IPS-18a (cell line): ENCODE data around the gene MICAL3.

Experiments used
- H3K27ac ChIP-seq: one replicate; pipeline ENCODE4 v1.5.1; 2013; ENCODE audit warnings: low read length
- H3K27me3 ChIP-seq: one replicate; pipeline ENCODE4 v1.6.1; 2013; ENCODE audit warnings: mild to moderate bottlenecking, low read length; ENCODE audit not compliant: control insufficient read depth, insufficient read depth
- H3K36me3 ChIP-seq: one replicate; pipeline ENCODE4 v1.6.1; 2013; ENCODE audit warnings: low read depth, low read length; ENCODE audit not compliant: control insufficient read depth
- H3K4me1 ChIP-seq: one replicate; pipeline ENCODE4 v1.6.1; 2013; ENCODE audit warnings: low read depth, low read length; ENCODE audit not compliant: control insufficient read depth
- H3K4me3 ChIP-seq: one replicate; pipeline ENCODE4 v1.5.1; 2013; ENCODE audit warnings: low read length
- H3K9ac ChIP-seq: one replicate; pipeline ENCODE4 v1.6.1; 2013; ENCODE audit warnings: mild to moderate bottlenecking, low read length, moderate library complexity
- H3K9me3 ChIP-seq: one replicate; pipeline ENCODE4 v1.6.1; 2013; ENCODE audit warnings: low read depth, low read length; ENCODE audit not compliant: control insufficient read depth

The MICAL3 gene

DNA sequence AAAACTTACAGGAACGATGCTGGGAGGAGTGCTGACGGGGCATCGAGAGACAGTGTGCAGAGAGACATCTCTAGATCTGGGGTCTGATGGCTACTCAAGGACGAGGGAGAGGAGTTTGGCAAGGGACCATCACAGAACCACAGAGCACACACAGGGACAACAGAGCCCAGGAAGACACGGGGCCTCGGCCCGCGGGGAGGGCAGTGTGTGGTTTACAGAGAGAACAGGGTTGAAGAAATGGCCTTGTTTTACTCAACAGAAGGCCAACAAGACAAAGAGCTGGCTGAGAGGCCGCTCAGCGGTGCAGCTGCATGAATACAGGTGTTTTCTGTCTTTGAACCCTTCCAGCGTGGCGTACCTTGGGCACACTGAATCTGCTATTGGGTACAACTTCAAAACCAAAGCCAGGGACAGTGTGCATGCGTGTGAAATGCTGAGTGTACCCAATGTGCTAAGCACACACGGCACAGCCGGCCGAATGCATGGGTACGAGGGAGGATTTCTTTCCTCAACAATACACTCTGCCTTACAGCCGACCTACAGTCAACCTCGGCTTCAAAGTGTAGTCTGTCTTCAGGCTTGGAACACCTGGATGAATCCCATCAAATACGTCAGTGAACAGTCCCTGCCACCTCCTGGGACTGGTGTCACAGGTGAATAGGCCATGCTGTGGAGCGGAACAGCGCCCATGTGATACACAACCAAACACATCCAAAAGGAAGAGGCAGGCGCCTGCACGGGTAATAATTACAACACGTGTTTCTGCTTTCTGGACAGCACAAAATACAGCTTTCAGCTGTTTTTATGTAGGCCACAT is 229.4 kb downstream of the MICAL3 start:
- Histone ChIP-seq H3K4me3 (no peak overlapping the region), H3K9ac (no peak overlapping the region), H3K27ac (no peak overlapping the region), H3K9me3 (no peaks in the 10 kb centered on the region), H3K4me1 (no peaks in the 10 kb centered on the region), H3K27me3 (no peaks in the 10 kb centered on the region), H3K36me3 (no peaks in the 10 kb centered on the region)

DNA sequence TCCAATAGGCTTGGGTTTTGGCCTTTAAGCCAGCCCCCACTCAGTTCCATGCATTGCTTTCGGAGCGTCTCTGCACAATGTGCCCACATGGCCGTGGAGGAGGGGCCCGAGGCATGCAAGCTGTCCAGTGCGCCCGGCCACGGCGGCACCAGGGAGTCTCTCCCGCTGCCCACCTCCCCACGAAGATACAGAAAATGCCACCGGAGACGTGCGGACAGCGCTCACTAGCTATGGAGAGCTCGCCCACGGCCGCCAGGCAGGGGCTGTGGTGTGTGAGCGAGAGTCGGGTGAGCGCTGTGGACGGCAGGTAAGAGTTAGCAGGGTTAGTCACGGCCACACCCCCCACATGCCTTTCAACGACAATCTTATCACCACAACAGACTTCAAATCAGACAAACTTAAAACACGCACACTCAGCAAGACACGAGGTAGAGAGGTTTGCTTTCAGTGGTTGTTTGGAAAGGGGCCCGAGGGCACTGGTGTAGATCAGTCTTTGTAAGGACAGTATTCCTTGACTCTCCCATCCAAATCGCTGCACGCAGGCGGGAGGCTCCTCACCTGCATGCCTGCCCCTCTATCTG is 231.4 kb downstream of the MICAL3 start:
- no peak overlapping the region for H3K4me3 ChIP-seq
- H3K36me3 ChIP-seq = no peaks in the 10 kb centered on the region
- H3K27me3 ChIP-seq = no peaks in the 10 kb centered on the region
- no peaks in the 10 kb centered on the region for H3K9me3 ChIP-seq
- no peaks in the 10 kb centered on the region for H3K4me1 ChIP-seq
- H3K27ac ChIP-seq = no peak overlapping the region
- no peak overlapping the region for H3K9ac ChIP-seq

GRCh38 chr22:17792299-17792698 is 232.1 kb downstream of the MICAL3 start:
- Histone ChIP-seq H3K36me3 (no peaks in the 10 kb centered on the region), H3K4me3 (no peak overlapping the region), H3K27ac (no peak overlapping the region), H3K9ac (no peak overlapping the region), H3K9me3 (no peaks in the 10 kb centered on the region), H3K4me1 (peaks cover under 1% of the 10 kb centered on the region), H3K27me3 (no peaks in the 10 kb centered on the region)

GRCh38 chr22:17791196-17791595 is 233.2 kb downstream of the MICAL3 start:
- Histone ChIP-seq H3K4me3 (no peak overlapping the region), H3K27ac (no peak overlapping the region), H3K36me3 (no peaks in the 10 kb centered on the region), H3K27me3 (no peaks in the 10 kb centered on the region), H3K9ac (no peak overlapping the region), H3K4me1 (peaks cover 9% of the 10 kb centered on the region), H3K9me3 (no peaks in the 10 kb centered on the region)

- H3K36me3 ChIP-seq = no peaks in the 10 kb centered on the region
- H3K27ac ChIP-seq = no peak overlapping the region
- no peaks in the 10 kb centered on the region for H3K9me3 ChIP-seq
- H3K4me1 ChIP-seq = peaks cover 9% of the 10 kb centered on the region
- no peaks in the 10 kb centered on the region for H3K27me3 ChIP-seq
- H3K9ac ChIP-seq = no peak overlapping the region
- no peak overlapping the region for H3K4me3 ChIP-seq
These were observed 234.8 kb downstream of the MICAL3 start for GRCh38 chr22:17789379-17790200.

DNA sequence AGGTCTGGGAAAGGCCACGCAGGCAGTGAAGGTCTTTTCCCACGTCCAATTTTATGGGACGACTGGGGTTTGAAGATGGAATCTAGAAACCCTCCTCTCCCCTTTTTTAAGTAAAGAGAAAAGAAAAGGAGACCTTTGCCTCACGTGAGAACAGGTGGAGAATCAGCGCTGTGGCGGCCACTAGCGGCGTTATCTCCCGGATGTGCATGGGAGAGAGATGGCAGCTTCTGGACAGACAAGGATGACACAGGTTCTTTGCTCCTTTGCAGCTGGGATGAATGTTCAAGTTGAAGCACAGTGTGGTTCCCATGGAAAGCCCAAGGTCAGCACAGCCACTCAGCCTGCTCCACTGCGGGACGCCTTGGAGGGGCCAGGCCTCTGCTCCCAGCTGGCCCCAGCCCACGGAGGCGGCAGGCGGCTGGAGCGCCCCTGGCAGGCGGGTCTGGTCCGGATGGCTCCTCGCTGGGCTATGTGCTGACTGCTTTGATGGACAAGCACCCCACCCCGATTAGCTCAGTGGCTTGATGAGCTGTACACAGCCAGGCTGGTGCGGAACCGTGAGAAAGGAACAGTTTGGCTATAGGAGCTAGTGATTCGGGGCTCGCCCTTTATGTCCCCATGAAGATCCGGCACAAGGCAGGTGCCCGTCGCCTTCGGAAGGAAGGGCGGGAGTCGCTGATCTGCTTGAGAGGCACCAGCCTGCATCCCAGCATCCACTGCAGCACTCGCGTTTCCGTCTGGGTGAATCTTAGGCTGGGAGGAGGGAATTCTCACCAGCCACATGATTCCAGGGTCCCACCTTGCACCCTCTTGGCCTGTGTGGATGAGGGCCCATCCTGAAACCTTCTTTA is 235.6 kb downstream of the MICAL3 start:
- peaks cover 9% of the 10 kb centered on the region for H3K4me1 ChIP-seq
- no peaks in the 10 kb centered on the region for H3K27me3 ChIP-seq
- H3K36me3 ChIP-seq = no peaks in the 10 kb centered on the region
- no peak overlapping the region for H3K27ac ChIP-seq
- no peaks in the 10 kb centered on the region for H3K9me3 ChIP-seq
- H3K9ac ChIP-seq = no peak overlapping the region
- no peak overlapping the region for H3K4me3 ChIP-seq

DNA sequence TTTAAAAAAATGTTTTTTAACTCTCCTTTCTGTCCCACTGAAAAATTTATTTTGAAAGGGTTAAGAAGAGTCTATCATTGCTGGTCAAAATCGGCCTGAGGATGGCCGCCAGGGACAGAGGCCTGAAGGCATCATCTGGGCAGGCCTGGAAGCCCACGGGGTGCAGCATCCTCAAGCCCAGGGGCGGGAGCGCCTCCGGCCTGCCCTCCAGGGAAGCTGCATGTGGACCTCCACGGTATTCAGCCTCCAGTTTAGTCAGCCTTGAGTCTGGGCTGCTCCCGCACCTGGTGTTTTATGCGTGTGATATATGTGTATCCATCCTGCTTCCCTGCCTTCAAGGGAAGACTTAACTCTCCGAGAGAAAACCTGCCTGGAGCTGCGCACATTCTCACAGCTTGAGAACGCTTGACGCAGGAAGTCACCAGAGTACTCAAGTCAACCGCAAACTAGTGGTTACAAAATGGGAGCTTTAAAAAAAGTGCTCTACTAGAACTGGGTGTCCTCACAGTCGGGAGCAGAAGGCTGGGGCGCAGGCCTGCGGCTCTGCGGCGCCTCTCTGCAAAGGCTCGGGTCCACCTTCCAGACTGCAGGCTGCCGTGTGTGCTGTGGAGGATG is 236.5 kb downstream of the MICAL3 start:
- Histone ChIP-seq H3K4me3 (no peak overlapping the region), H3K36me3 (no peaks in the 10 kb centered on the region), H3K4me1 (peaks cover 9% of the 10 kb centered on the region), H3K27me3 (no peaks in the 10 kb centered on the region), H3K9ac (no peak overlapping the region), H3K9me3 (no peaks in the 10 kb centered on the region), H3K27ac (no peak overlapping the region)

DNA sequence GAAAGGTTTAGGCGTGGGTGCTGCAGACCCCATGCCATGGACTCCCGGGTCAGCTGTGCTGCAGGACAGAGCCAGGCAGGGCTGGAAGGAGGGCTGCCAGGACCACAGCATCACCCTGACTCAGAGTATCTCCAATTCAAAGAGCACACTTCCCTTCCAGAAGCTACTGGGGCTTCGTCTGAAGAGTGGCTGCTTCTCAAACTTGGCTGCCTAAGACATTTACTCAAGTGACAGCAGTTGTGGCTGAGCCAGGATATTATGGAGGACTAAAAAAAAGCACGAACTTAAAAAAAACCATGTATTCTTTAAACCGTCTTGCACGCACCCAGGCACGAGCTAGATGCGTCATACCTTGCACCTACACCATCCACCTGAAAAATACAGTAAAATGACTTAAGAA is 237.1 kb downstream of the MICAL3 start:
- peaks cover 9% of the 10 kb centered on the region for H3K4me1 ChIP-seq
- no peaks in the 10 kb centered on the region for H3K36me3 ChIP-seq
- no peak overlapping the region for H3K4me3 ChIP-seq

DNA sequence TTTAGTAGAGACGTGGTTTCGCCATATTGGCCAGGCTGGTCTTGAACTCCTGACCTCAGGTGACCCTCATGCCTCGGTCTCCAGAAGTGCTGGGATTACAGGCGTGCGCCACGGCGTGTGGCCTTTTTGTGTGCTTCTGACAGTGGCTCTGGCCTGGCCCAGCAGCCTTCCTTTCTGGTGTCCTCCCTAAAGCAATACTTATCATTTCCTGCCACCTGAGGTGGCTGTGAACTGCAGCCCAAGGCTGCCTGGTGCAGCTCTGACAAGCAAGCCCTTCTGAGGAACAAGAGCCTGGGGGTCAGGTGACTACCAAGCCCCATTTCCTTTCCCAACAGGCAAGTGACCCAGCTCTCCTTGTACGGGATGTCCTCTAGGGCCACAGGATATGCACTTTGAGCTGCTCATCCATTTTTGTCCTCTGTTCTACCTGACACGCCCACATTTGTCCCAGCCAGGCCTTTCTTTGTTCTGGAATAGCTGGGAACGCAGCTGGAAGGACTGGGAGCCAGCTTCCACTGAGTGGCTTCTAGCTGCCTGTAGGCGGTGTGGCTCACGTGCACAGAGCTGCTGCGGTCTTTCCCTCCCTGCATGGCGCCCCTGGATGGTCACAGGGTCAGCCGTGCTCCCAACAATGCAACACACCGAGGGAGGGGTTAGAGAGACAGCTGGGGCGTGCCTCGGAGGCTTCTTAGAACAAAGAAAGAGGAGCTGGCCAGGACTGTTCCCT is 237.8 kb downstream of the MICAL3 start:
- Histone ChIP-seq H3K9me3 (no peaks in the 10 kb centered on the region), H3K4me3 (no peak overlapping the region), H3K27me3 (no peaks in the 10 kb centered on the region), H3K4me1 (peaks cover 9% of the 10 kb centered on the region), H3K36me3 (no peaks in the 10 kb centered on the region), H3K27ac (no peak overlapping the region), H3K9ac (no peak overlapping the region)

More for the DNA sequence above, 237.1 kb downstream of the MICAL3 start:
- H3K9ac ChIP-seq = no peak overlapping the region
- no peak overlapping the region for H3K27ac ChIP-seq
- H3K9me3 ChIP-seq = no peaks in the 10 kb centered on the region
- no peaks in the 10 kb centered on the region for H3K27me3 ChIP-seq
